Skin of body (tissue), 2 donors: ENCODE measurements around the gene PSEN2. TPM values are rescaled to one million over a fixed set of nuclear protein-coding genes. Genes with fewer than 3 reads are reported as not detected.
A peak's percentile ranks its signal among the peaks of the same experiment; 100 is the strongest.

Experiments used
- DNase-seq: peaks from one replicate; lab custom pipeline; 2025; lab: John Stamatoyannopoulos, UW
- total RNA-seq: library from RNA; depleted of rRNA; stranded (reverse); fragments of >200 nt; gene quantifications from one replicate; pipeline ENCODE4 v1.2.3, GENCODE V29; 2014

The PSEN2 gene
- total RNA-seq, 1 donor from 2014 or later = 13.9 TPM

GRCh38 chr1:226884966-226885820 is 14.8 kb downstream of the PSEN2 start:
- no peak for DNase-seq

GRCh38 chr1:226886122-226886901 is 15.9 kb downstream of the PSEN2 start:
- DNase-seq = no peak

- no peak for DNase-seq
Measured at GRCh38 chr1:226887006-226887405, 16.6 kb downstream of the PSEN2 start.

GRCh38 chr1:226888021-226888420 is 17.6 kb downstream of the PSEN2 start:
- no peak for DNase-seq

- DNase-seq = no peak
Measured at GRCh38 chr1:226888816-226889215, 18.4 kb downstream of the PSEN2 start.

- DNase-seq = no peak
Measured at GRCh38 chr1:226889616-226890330, 19.4 kb downstream of the PSEN2 start.

- DNase-seq = no peak
Measured at GRCh38 chr1:226890331-226891108, 20.1 kb downstream of the PSEN2 start.

GRCh38 chr1:226891346-226891745 is 20.9 kb downstream of the PSEN2 start:
- no peak for DNase-seq

GRCh38 chr1:226891846-226892523 is 21.6 kb downstream of the PSEN2 start:
- DNase-seq = no peak

GRCh38 chr1:226892524-226892875 is 22.1 kb downstream of the PSEN2 start:
- DNase-seq = no peak

GRCh38 chr1:226893936-226894335 is 23.5 kb downstream of the PSEN2 start:
- no peak for DNase-seq

GRCh38 chr1:226894826-226895225 is 24.4 kb downstream of the PSEN2 start:
- DNase-seq = no peak

- DNase-seq = no peak
Measured at GRCh38 chr1:226895644-226896043, 25.2 kb downstream of the PSEN2 start.

GRCh38 chr1:226898246-226898645 is 27.8 kb downstream of the PSEN2 start:
- DNase-seq = no peak

- DNase-seq = no peak
Measured at GRCh38 chr1:226901421-226901820, 31.0 kb downstream of the PSEN2 start.

- no peak for DNase-seq
Measured at GRCh38 chr1:226902601-226903000, 32.2 kb downstream of the PSEN2 start.

GRCh38 chr1:226903819-226904716 is 33.7 kb downstream of the PSEN2 start:
- DNase-seq = peak; percentile 78

- DNase-seq = no peak
Measured at GRCh38 chr1:226904772-226905171, 34.4 kb downstream of the PSEN2 start.

- DNase-seq = no peak
Measured at GRCh38 chr1:226908419-226908818, 38.0 kb downstream of the PSEN2 start.

- DNase-seq = no peak
Measured at GRCh38 chr1:226908913-226909312, 38.5 kb downstream of the PSEN2 start.
